Fibroblast of lung (primary cell): Measurements from ENCODE around the gene RNF223.

ENCODE experiments used
- CTCF ChIP-seq, 2 donors: IDR thresholded peaks in 1 of 2; conservative IDR thresholded peaks in 1 of 2; 1 replicate in 1 of 2; 2 replicates in 1 of 2; pipeline ENCODE4 v1.5.1; 2011 to 2012; ENCODE audit warnings: low read length in 2 of 2, control low read depth in 1 of 2, inconsistent platforms in 1 of 2, low read depth in 1 of 2, mild to moderate bottlenecking in 1 of 2
- EZH2 ChIP-seq: IDR thresholded peaks from 2 replicates; pipeline ENCODE4 v1.5.1; 2012; ENCODE audit warnings: low read length, control low read depth, mild to moderate bottlenecking; ENCODE audit errors: missing control alignments

- TF ChIP-seq CTCF (conservative IDR thresholded peaks at IDR 0.05 in 1 of 2, IDR thresholded peaks at IDR 0.05 in 1 of 2; ENCODE audit: low read depth in 1 of 2, low read length in 2 of 2), result no peak
- no peak for TF ChIP-seq EZH2
These were observed 33.0 kb downstream of the RNF223 start for GRCh38 chr1:1041092-1041523.
